ENCODE results near the gene HLA-DMB.

DNA sequence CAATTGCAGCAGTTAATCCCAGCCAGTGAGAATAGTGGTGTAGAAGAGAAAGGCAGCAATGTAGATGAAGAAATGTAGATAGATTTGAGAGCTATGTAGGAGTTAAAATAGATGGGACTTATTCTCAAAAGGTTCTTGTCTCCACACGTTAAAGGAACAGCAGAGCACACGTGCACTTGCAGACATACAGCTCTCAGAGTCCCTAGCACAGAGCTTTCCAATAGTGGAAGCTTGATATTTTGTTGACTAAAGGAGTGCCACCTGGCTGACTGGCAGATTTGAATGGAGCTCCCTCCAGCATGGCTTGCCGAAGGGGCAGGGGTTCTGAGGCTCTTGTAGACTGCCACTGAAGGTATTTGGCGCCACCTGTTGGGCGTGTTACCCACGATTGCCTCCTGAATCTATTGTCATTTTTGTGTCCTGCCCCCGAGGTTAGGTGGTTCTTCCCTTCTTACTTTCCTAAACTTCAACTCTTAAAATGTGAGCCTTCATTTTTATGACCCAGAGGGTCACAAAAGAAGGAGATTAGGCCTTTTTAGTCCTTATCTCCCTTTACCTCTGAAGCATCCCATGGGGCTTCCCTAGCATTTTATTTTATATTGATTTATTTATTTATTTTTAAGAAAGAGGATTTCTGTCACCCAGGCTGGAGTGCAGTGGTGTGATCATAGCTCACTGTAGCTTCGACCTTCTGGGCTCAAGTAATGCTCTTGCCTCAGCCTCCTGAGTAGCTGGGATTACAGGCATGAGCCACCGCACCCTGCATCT is 44.0 kb upstream of the HLA-DMB start:
- TF ChIP-seq, protein P1, sequence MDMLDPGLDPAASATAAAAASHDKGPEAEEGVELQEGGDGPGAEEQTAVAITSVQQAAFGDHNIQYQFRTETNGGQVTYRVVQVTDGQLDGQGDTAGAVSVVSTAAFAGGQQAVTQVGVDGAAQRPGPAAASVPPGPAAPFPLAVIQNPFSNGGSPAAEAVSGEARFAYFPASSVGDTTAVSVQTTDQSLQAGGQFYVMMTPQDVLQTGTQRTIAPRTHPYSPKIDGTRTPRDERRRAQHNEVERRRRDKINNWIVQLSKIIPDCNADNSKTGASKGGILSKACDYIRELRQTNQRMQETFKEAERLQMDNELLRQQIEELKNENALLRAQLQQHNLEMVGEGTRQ (IDR thresholded peaks at IDR 0.05; ENCODE audit: borderline replicate concordance, low read depth, low read length), result no peak
- TF ChIP-seq, protein P2, sequence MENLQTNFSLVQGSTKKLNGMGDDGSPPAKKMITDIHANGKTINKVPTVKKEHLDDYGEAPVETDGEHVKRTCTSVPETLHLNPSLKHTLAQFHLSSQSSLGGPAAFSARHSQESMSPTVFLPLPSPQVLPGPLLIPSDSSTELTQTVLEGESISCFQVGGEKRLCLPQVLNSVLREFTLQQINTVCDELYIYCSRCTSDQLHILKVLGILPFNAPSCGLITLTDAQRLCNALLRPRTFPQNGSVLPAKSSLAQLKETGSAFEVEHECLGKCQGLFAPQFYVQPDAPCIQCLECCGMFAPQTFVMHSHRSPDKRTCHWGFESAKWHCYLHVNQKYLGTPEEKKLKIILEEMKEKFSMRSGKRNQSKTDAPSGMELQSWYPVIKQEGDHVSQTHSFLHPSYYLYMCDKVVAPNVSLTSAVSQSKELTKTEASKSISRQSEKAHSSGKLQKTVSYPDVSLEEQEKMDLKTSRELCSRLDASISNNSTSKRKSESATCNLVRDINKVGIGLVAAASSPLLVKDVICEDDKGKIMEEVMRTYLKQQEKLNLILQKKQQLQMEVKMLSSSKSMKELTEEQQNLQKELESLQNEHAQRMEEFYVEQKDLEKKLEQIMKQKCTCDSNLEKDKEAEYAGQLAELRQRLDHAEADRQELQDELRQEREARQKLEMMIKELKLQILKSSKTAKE (IDR thresholded peaks at IDR 0.05; ENCODE audit: low read depth, poor library complexity, severe bottlenecking), result peak; percentile 50
- no peak for TF ChIP-seq PAX5 (IDR thresholded peaks at IDR 0.05; ENCODE audit: borderline replicate concordance, low read depth, low read length)
- TF ChIP-seq KDM1A (IDR thresholded peaks at IDR 0.05; ENCODE audit: borderline replicate concordance), result no peak
- peak in 1 of 2 experiments; percentile 10; a peak in 1 of 4 replicates for TF ChIP-seq BHLHE40 (IDR thresholded peaks at IDR 0.05; ENCODE audit: borderline replicate concordance in 1 of 2, low read depth in 2 of 2, low read length in 1 of 2)
- TF ChIP-seq RFX5 (IDR thresholded peaks at IDR 0.05; ENCODE audit: low read depth, low read length), result no peak
- TF ChIP-seq, protein P3, sequence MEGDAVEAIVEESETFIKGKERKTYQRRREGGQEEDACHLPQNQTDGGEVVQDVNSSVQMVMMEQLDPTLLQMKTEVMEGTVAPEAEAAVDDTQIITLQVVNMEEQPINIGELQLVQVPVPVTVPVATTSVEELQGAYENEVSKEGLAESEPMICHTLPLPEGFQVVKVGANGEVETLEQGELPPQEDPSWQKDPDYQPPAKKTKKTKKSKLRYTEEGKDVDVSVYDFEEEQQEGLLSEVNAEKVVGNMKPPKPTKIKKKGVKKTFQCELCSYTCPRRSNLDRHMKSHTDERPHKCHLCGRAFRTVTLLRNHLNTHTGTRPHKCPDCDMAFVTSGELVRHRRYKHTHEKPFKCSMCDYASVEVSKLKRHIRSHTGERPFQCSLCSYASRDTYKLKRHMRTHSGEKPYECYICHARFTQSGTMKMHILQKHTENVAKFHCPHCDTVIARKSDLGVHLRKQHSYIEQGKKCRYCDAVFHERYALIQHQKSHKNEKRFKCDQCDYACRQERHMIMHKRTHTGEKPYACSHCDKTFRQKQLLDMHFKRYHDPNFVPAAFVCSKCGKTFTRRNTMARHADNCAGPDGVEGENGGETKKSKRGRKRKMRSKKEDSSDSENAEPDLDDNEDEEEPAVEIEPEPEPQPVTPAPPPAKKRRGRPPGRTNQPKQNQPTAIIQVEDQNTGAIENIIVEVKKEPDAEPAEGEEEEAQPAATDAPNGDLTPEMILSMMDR (IDR thresholded peaks at IDR 0.05 in 2 of 3, conservative IDR thresholded peaks at IDR 0.05 in 1 of 3; ENCODE audit: control insufficient read depth in 2 of 3, extremely low read depth in 1 of 3, insufficient read depth in 1 of 3, low read depth in 3 of 3, low read length in 3 of 3), result peak; percentile 79 to 97 (median 89); a peak in 5 of 6 replicates
- no peak for TF ChIP-seq HDGF (IDR thresholded peaks at IDR 0.05)
- TF ChIP-seq BRCA1 (IDR thresholded peaks at IDR 0.05; ENCODE audit: low read depth, low read length), result no peak
- no peak for TF ChIP-seq SPI1 (IDR thresholded peaks at IDR 0.05; ENCODE audit: borderline replicate concordance, insufficient read depth, low read depth, low read length)
- TF ChIP-seq ZSCAN29 (IDR thresholded peaks at IDR 0.05), result no peak

Data from GM12878 (cell line).